GM13977 (cell line): Measurements from ENCODE around the gene CREB1.

Experiments used
- DNase-seq: peaks from one replicate; pipeline ENCODE4 v3.0.0; 2012; ENCODE audit warnings: low spot score
- CTCF ChIP-seq: IDR thresholded peaks from 2 replicates; pipeline ENCODE4 v1.5.1; 2012; ENCODE audit warnings: mild to moderate bottlenecking, control low read depth; ENCODE audit not compliant: insufficient read depth; ENCODE audit errors: extremely low read depth, missing control alignments
- in situ Hi-C: fragments of 300-500 bp; cut with MboI; formaldehyde crosslinking; loops from one replicate; pipeline ENCODE4 v1.12.0; 2022; ENCODE audit warnings: low sequenced_read_pairs, low pct_unique_long_range_greater_than_20kb, mixed read lengths, inconsistent platforms; ENCODE audit not compliant: unreplicated experiment

CREB1 gene

GRCh38 chr2:207546822-207547221 is 17.1 kb downstream of the CREB1 start:
- DNase-seq, result no peak
- in situ Hi-C loops, result no loop called here
- no peak for TF ChIP-seq CTCF

DNA sequence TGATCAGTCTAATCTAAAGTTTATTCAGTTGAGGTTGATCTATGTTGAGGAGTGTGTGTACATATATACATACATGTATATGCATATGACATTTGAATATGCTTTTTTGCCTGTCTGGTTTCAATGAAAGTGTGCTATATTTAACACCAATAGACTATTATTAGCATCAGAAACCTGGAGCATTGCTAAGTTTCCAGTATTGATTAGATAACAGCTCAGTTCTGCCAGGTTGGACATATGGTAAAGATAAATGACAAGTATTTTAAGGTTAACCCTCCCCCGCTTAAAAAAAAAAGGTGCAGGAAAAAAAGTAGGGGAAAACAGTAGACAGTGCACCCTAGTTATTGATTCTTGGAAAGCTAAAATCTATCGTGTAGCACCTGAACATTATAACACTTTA is 19.4 kb downstream of the CREB1 start:
- no peak for DNase-seq
- TF ChIP-seq CTCF, result no peak
- in situ Hi-C loops, result no loop called here

GRCh38 chr2:207558079-207558491 is 28.3 kb downstream of the CREB1 start:
- in situ Hi-C loops, result no loop called here
- no peak for DNase-seq
- TF ChIP-seq CTCF, result no peak

DNA sequence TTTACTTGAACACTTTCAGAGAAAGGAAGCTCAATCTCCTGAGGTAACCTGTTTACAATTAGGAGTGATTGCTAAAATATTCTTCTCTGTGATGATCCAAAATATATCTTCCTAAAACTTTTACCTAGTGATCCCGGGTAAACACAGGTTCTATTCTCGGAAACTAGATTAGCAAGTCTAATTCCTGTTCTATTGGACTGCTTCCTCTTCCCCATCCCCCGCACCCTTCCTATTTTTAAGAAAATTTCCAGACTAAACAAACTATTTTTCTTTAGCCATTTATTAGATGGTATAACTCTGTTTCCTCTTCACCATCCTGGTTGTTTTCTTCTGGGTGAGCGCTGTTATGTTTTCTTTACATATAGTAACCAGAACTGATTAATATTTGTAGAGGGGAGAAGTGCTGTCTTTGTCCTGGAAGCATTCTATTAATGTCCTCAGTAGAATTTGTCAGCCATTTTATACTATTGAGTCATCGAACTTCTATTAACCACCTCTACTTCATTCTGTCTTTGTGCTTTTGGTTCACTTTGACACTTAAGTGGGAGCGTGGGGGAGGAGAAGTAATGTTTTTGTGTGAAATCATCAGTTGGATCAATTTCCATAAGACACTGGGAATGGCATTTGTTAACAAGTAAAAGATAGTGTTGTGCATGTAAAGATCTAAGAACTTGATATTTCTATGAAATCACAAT is 31.8 kb downstream of the CREB1 start:
- no peak for TF ChIP-seq CTCF
- in situ Hi-C loops, result no loop called here

GRCh38 chr2:207565736-207566500 is 36.2 kb downstream of the CREB1 start:
- in situ Hi-C loops, result no loop called here
- DNase-seq, result no peak
- TF ChIP-seq CTCF, result no peak

More for the DNA sequence above, 31.8 kb downstream of the CREB1 start:
- DNase-seq, result no peak

DNA sequence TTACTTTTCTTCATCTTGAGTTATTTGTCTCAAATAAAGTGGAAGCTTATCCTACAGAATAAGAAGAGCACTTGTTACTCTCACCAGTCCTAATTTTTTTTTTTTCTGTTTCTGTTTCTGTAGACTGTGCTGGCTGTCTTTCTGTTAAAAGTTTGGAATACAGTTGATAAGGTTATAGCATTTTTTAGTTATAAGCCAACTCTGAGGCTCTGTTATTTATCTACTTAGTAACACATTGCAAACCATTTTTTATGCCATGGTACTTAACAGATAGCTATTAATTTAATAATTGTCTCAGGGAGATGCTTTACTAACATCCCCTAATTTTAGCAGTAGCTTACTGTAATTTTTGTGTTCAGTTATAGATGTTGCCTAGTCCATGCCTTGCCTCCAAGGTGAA is 37.9 kb downstream of the CREB1 start:
- DNase-seq, result no peak

More for the DNA sequence above, 37.9 kb downstream of the CREB1 start:
- in situ Hi-C loops, result no loop called here
- no peak for TF ChIP-seq CTCF
